Measurements from ENCODE around the gene ENTPD6. TPM values are rescaled to one million over a fixed set of nuclear protein-coding genes. Genes with fewer than 3 reads are reported as not detected.

Gene ENTPD6
- total and polyA plus RNA-seq, 10 donors = 23.0 to 49.6 (median 35.6) TPM

GRCh38 chr20:25215521-25215920 lies 20.0 kb downstream of the ENTPD6 start:
- peaks cover 0 to 100% (median 70%) of the 10 kb centered on the region in 6 donors for H3K36me3 ChIP-seq
- no peaks in the 10 kb centered on the region for H3K27me3 ChIP-seq (replicated peaks in 1 of 7)
- TF ChIP-seq POLR2AphosphoS5 (IDR thresholded peaks at IDR 0.05) = no peak
- no peak for TF ChIP-seq POLR2A (IDR thresholded peaks at IDR 0.05)
- TF ChIP-seq, protein P1, sequence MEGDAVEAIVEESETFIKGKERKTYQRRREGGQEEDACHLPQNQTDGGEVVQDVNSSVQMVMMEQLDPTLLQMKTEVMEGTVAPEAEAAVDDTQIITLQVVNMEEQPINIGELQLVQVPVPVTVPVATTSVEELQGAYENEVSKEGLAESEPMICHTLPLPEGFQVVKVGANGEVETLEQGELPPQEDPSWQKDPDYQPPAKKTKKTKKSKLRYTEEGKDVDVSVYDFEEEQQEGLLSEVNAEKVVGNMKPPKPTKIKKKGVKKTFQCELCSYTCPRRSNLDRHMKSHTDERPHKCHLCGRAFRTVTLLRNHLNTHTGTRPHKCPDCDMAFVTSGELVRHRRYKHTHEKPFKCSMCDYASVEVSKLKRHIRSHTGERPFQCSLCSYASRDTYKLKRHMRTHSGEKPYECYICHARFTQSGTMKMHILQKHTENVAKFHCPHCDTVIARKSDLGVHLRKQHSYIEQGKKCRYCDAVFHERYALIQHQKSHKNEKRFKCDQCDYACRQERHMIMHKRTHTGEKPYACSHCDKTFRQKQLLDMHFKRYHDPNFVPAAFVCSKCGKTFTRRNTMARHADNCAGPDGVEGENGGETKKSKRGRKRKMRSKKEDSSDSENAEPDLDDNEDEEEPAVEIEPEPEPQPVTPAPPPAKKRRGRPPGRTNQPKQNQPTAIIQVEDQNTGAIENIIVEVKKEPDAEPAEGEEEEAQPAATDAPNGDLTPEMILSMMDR (IDR thresholded peaks at IDR 0.05 in 8 of 11, conservative IDR thresholded peaks at IDR 0.05 in 3 of 11) = no peak
- no peak for DNase-seq
- H3K4me1 ChIP-seq = no peaks in the 10 kb centered on the region
- no peak overlapping the region for H3K4me3 ChIP-seq
- 87 to 97% (median 90%) methylated on average over 10 of the region's 10 CpGs for WGBS, 5 donors
- H3K9me3 ChIP-seq = no peaks in the 10 kb centered on the region
- H3K27ac ChIP-seq = no peak overlapping the region
- intact Hi-C loops (cut with DNase I; ENCODE audit: low total_unique reads) = no loop called here

DNA sequence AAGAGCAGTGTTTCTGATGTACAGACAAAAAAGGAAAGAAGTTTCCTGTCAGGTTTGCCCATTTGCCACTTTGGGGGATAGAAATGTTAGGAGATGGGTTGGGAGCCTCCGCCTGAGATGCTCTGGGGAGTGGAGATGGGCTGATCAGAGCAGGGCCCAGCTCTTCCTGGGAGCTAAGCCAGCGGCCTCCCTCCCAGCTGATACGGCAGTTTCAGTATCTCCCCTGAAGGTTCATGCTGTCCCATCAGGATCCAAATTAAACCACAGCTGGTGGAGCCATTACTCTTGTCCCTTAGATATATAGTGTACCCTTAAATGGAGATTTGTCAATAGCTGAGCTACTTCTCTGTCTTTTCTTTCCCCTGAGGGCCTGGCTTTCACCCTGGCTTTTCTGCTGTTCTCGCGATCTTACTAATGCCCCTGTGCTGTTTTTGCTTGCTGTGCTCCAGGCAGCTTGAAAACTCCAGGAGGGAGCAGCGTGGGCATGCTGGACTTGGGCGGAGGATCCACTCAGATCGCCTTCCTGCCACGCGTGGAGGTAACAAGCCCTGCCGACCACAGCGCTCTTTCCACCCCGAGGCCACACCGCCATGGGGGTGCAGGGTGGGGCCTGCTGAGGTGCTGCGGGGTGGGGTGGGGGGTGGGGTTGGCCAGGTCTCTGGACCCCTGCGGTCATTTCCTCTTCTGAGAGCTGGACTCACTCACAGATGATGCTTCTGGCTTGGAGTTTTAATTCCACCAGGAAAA lies 20.9 kb downstream of the ENTPD6 start:
- peaks cover 0 to 100% (median 66%) of the 10 kb centered on the region in 6 donors for H3K36me3 ChIP-seq
- DNase-seq = no peak

DNA sequence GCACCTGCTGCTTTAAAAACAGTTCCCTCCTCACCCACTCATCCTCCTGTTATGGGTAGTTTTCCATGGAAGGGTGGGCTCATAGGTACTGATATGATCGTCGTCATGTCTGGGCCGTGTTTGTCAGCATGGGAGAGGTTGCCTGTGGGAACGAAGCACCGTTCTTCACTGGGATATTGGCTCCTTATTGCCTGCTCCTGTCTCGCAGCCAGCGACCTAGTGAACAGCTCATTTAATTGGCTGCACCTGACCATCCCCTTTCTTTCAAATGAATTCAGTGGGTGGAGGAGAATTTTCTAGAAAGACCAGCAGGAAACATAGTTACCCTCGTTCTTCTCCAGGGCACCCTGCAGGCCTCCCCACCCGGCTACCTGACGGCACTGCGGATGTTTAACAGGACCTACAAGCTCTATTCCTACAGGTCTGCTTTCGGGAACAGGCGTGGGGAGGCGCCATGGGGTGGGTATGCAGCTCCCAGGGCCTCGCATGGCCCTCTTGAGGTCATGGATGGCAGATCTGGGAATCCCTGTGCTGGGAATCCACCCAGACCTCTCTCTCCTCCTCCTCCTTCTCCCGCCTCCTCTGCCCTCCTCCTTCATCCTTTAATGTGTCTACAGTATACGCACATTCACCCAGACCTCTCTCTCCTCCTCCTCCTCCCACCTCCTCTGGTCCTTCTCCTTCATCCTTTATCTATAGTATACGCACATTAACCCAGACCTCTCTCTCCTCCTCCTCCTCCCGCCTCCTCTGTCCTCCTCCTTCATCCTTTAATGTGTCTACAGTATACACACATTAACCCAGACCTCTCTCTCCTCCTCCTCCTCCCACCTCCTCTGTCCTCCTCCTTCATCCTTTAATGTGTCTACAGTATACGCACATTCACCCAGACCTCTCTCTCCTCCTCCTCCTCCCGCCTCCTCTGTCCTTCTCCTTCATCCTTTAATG lies 21.9 kb downstream of the ENTPD6 start:
- Histone ChIP-seq H3K27ac (no peak overlapping the region), H3K9me3 (no peaks in the 10 kb centered on the region), H3K4me1 (peaks cover 0 to 3% (median 0%) of the 10 kb centered on the region in 6 donors), H3K36me3 (peaks cover 0 to 98% (median 57%) of the 10 kb centered on the region in 6 donors), H3K4me3 (no peak overlapping the region), H3K27me3 (replicated peaks in 1 of 7) (no peaks in the 10 kb centered on the region)
- intact Hi-C loops (cut with DNase I; ENCODE audit: low total_unique reads) = no loop called here
- TF ChIP-seq POLR2A (IDR thresholded peaks at IDR 0.05) (no peak), POLR2AphosphoS5 (IDR thresholded peaks at IDR 0.05) (no peak)
- TF ChIP-seq, protein P1 (IDR thresholded peaks at IDR 0.05 in 8 of 11, conservative IDR thresholded peaks at IDR 0.05 in 3 of 11) = no peak
- no peak for DNase-seq
- WGBS, 5 donors = 93 to 95% (median 94%) methylated on average over 21 of the region's 21 CpGs

More for the DNA sequence above, 20.9 kb downstream of the ENTPD6 start:
- Histone ChIP-seq H3K4me1 (no peaks in the 10 kb centered on the region), H3K27me3 (replicated peaks in 1 of 7) (no peaks in the 10 kb centered on the region), H3K9me3 (no peaks in the 10 kb centered on the region), H3K4me3 (no peak overlapping the region), H3K27ac (no peak overlapping the region)
- TF ChIP-seq POLR2A (IDR thresholded peaks at IDR 0.05) (no peak), POLR2AphosphoS5 (IDR thresholded peaks at IDR 0.05) (no peak)
- TF ChIP-seq, protein P1 (IDR thresholded peaks at IDR 0.05 in 8 of 11, conservative IDR thresholded peaks at IDR 0.05 in 3 of 11) = no peak
- 88 to 93% (median 92%) methylated on average over 15 to 16 of the region's 16 CpGs for WGBS, 5 donors
- intact Hi-C loops (cut with DNase I; ENCODE audit: low total_unique reads) = no loop called here

- no peak for DNase-seq
- H3K4me1 ChIP-seq = peaks cover 0 to 5% (median 0%) of the 10 kb centered on the region in 6 donors
Measured at GRCh38 chr20:25218109-25218486, 22.6 kb downstream of the ENTPD6 start.

More at GRCh38 chr20:25218109-25218486, 22.6 kb downstream of the ENTPD6 start:
- no peaks in the 10 kb centered on the region for H3K9me3 ChIP-seq
- no peak overlapping the region for H3K27ac ChIP-seq
- TF ChIP-seq POLR2AphosphoS5 (IDR thresholded peaks at IDR 0.05) (no peak), POLR2A (IDR thresholded peaks at IDR 0.05) (no peak)
- TF ChIP-seq, protein P1 (IDR thresholded peaks at IDR 0.05 in 8 of 11, conservative IDR thresholded peaks at IDR 0.05 in 3 of 11) = no peak
- no peaks in the 10 kb centered on the region for H3K27me3 ChIP-seq (replicated peaks in 1 of 7)
- H3K36me3 ChIP-seq = peaks cover 0 to 91% (median 53%) of the 10 kb centered on the region in 6 donors
- intact Hi-C loops (cut with DNase I; ENCODE audit: low total_unique reads) = no loop called here
- 92 to 95% (median 94%) methylated on average over 8 of the region's 8 CpGs for WGBS, 5 donors
- H3K4me3 ChIP-seq = no peak overlapping the region

Measured in spleen (tissue), 11 donors.